Femur (tissue), 1 donor: Measurements from ENCODE around the gene FPGT.
"Not testable (repeated sequence)": the region's sequence is repeated elsewhere in the genome, so short reads cannot be mapped to it uniquely, and the experiment has no call there.

Source experiments
- DNase-seq: peaks from one replicate; pipeline ENCODE4 v3.0.0-alpha.2; 2017

Gene FPGT

GRCh38 chr1:74197657-74198552 is at the start of gene FPGT, which contains the start of gene LRRIQ3:
TSS of gene FPGT (plus strand) at chr1:74198242. CDS start at chr1:74198279, 37 bp downstream.
TSS of gene LRRIQ3 (minus strand) at chr1:74198176. CDS start at chr1:74183684, 14,492 bp downstream.
- DNase-seq: peak; percentile 98

- DNase-seq: no peak
Observed at GRCh38 chr1:74160046-74160445, 38.0 kb upstream of the FPGT start.

- DNase-seq: no peak
Observed at GRCh38 chr1:74161497-74161896, 36.5 kb upstream of the FPGT start.

DNA sequence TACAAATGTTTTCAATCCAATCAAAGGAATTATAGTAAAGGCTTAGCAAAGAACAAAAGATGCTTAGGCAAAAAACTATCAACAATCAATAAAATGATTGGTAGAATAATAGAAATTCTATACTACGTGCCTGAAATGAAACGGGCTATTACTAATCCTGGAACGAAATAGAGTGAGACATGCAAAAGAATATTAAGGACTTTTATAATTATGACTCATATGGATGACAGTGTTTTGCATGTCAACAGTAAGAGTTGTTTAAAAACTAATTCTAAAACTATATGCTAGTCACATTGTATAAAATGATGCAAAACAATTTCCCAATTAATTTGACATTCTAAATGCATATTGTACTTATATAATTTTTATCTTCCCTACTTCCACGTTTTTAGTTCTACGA is 35.7 kb upstream of the FPGT start:
- no peak for DNase-seq

- DNase-seq: not testable (repeated sequence)
Observed at GRCh38 chr1:74174423-74174822, 23.6 kb upstream of the FPGT start.

DNA sequence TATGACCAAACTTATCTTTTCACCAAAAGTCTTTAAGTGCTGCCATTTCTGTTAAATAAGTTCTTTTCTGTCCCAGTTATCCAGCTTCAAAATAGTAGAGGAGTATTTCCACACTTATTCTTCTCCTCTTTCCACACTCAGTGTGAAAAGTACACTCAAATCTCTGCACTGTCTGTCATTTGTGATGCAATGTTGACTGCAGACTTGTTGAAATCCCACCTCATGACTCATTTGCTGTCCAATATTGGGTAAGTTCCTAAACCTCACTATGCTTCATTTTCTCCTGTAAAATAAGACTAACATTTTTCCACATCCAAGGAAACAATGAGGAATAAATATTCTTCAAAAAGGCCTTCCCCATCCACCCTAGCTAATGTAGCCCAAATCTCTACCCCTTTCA is 17.6 kb upstream of the FPGT start:
- DNase-seq: no peak

- no peak for DNase-seq
Observed at GRCh38 chr1:74193908-74194307, 4.1 kb upstream of the FPGT start.

DNA sequence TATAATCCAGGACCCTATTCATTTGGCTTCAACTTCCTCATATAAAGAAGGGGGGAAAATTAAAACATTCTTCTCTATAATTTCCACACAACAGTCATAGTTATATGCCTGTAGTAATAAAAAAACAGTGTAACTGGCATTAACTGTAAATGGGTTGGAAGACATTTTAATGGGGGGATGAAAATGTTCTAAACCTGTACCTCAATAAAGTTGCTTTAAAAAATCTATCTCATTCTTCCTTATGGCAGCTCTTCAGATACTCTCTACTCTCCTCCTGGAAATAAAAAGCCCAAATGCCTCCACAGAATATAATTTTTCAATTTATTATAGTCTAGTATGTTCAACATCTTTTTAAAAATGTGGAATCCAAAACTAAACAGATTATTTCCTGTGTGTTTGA is 2.7 kb upstream of the FPGT start:
- no peak for DNase-seq

DNA sequence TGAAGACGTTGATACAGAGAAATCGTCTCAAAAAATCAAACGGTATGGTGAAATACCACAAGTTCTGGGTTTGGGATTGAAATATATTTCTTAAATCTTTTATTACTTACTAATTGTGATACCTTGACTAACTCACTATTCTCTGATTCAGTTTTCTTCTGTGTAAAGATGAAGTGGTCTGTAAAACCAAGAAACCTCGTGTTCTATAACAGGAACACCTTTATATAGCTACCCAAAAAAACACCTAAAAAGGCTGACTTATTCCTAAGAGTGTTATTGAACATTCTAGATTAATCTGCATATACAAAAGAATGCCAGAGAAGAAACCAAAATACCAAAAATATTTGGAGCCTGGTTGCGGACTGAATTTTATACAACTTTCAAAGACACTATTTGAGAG is 787 bp upstream of the FPGT start:
- no peak for DNase-seq

- DNase-seq: no peak
Observed at GRCh38 chr1:74199504-74199903, 1.5 kb downstream of the FPGT start.

DNA sequence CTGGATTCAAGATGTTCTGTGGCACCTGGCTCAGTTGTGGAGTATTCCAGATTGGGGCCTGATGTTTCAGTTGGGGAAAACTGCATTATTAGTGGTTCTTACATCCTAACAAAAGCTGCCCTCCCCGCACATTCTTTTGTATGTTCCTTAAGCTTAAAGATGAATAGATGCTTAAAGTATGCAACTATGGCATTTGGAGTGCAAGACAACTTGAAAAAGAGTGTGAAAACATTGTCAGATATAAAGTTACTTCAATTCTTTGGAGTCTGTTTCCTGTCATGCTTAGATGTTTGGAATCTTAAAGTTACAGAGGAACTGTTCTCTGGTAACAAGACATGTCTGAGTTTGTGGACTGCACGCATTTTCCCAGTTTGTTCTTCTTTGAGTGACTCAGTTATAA is 7.2 kb downstream of the FPGT start:
- no peak for DNase-seq

- DNase-seq: no peak
Observed at GRCh38 chr1:74215229-74215628, 17.2 kb downstream of the FPGT start.

- DNase-seq: no peak
Observed at GRCh38 chr1:74222701-74223100, 24.7 kb downstream of the FPGT start.

- no peak for DNase-seq
Observed at GRCh38 chr1:74223453-74223852, 25.4 kb downstream of the FPGT start.

GRCh38 chr1:74235153-74235552 is 37.1 kb downstream of the FPGT start, which contains the start of gene TNNI3K:
TSS of gene TNNI3K (plus strand) at chr1:74235387. CDS start at chr1:74235452, 65 bp downstream.
- no peak for DNase-seq

DNA sequence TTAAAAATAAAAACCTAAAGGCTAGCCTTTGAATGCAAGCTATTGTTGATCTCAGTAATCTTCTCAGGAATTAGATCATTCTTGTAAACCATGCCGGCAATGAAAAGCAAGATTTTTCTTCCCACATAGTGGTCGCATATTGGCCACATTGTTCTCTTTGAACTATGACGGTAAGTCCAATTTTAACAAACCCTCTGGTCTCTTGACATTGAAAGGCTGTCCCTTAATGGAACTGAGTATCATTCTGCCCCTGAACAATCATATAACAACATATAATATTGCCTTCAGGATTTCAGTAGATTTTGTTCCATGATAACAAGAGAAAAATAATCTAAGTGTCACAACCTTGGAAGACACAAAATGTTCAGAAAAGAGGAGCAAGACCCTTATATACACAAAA is 38.4 kb downstream of the FPGT start:
- DNase-seq: no peak

GRCh38 chr1:74237035-74237434 is 39.0 kb downstream of the FPGT start:
- no peak for DNase-seq

DNA sequence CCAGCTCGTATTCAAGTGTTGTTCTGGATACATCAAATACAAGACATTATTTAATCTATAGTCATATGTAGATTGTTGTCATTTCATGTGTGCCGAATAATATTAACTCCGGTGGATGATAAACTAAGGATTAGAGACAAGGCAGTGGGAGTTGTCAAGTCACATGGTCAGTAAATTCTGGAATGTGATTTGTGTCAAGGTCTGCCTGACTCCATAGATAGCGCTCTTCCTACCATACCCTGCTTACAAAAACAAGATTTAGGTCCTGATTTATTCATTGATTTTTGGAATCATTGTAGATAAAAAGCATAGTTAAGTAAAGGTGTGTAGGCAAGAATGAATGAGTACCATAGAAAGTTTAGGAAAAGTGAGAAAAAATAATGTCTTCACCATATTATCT is 39.7 kb downstream of the FPGT start:
- DNase-seq: no peak

GRCh38 chr1:74245168-74245772 is 47.2 kb downstream of the FPGT start:
- no peak for DNase-seq

- DNase-seq: no peak
Observed at GRCh38 chr1:74246315-74246714, 48.3 kb downstream of the FPGT start.

DNA sequence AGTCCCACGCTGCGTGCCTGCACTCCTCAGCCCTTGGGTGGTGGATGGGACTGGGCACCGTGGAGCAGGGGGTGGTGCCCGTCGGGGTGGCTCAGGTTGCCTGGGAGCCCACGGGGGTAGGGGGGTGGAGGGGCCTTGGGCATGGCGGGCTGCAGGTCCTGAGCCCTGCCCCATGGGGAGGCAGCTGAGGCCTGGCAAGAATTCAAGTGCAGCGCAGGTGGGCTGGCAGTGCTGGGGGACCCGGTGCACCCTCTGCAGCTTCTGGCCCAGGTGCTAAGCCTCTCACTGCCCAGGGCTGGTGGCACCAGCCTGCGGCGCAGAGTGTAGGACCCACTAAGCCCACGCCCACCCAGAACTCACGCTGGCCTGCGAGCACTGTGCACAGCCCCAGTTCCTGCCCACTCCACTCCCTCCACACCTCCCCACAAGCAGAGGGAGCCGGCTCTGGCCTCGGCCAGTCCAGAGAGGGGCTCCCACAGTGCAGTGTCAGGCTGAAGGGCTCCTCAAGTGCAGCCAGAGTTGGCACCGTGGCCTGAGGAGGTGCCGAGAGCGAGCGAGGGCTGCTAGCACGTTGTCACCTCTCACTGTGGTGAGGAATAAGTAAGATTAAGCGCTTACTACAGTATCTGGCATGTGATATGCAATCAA is 50.0 kb downstream of the FPGT start:
- no peak for DNase-seq

DNA sequence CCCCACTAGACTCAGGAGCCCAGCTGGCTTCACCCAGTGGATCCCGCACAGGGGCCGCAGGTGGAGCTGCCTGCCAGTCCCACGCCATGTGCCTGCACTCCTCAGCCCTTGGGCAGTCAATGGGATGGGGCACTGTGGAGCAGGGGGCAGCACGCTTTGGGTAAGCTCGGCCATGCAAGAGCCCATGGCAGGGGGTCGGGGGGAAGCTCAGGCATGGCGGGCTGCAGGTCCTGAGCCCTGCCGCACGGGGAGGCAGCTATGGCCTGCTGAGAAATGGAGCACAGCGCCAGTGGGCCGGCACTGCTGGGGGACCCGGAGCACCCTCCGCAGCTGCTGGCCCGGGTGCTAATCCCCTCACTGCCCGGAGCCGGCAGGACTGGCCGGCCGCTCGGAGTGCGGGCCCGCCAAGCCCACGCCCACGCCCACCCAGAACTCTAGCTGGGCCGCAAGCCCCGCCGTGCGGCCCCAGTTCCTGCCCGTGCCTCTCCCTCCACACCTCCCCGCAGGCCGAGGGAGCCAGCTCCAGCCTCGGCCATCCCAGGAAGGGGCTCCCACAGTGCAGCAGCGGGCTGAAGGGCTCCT is 55.3 kb downstream of the FPGT start:
- not testable (repeated sequence) for DNase-seq
